Gastroesophageal sphincter (tissue), 3 donors: ENCODE measurements around the gene PRR5L.

ENCODE experiments used
- CTCF ChIP-seq, 4 experiments: fragments of 200-600 bp in 2 of 4; fragments of 450-650 bp in 2 of 4; sonication (generic) in 1 of 4; IDR thresholded peaks; one replicate each; pipeline ENCODE4 v1.5.1; 2017 to 2019; ENCODE audit warnings: antibody characterized with exemption in 4 of 4, mild to moderate bottlenecking in 2 of 4, moderate library complexity in 2 of 4
- EP300 ChIP-seq: sonication (generic); formaldehyde crosslinking; IDR thresholded peaks from one replicate; pipeline ENCODE4 v1.6.1; 2017; ENCODE audit warnings: antibody characterized with exemption, mild to moderate bottlenecking
- POLR2A ChIP-seq, 2 donors: fragments of 450-650 bp; IDR thresholded peaks; one replicate each; pipeline ENCODE4 v1.6.1; 2017; ENCODE audit warnings: antibody characterized with exemption in 2 of 2, mild to moderate bottlenecking in 2 of 2, moderate library complexity in 1 of 2
- POLR2AphosphoS5 ChIP-seq: sonication (generic); formaldehyde crosslinking; IDR thresholded peaks from one replicate; pipeline ENCODE4 v1.6.1; 2017; ENCODE audit warnings: antibody characterized with exemption

DNA sequence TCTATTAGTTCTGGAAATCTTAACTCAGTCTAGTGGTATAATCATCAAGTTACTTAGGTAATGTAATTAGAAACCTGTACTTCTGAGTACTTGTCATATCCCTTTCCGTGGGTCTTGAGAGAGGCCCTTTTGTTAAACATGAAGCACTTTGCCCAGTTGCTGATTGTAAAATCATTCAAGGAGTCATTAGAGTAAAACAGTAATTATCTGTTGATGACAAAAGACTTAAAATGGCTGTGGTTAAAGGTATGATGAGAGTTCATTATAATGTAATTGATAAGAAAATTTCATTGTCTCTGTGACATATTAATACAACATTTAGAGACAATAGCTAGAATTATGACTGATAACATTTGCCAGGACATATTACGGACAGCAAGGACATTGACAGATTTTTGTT is 34.3 kb downstream of the PRR5L start:
- TF ChIP-seq CTCF (IDR thresholded peaks at IDR 0.05) (no peak), POLR2A (IDR thresholded peaks at IDR 0.05) (no peak), EP300 (no peak), POLR2AphosphoS5 (no peak)
